ENCODE results near the gene MISP3.
A peak's percentile ranks its signal among the peaks of the same experiment; 100 is the strongest.

The MISP3 gene

GRCh38 chr19:14102756-14103155 is 30.2 kb downstream of the MISP3 start:
- DNase-seq (ENCODE audit: low read depth): no peak

- DNase-seq (ENCODE audit: low read depth): no peak
Measured at GRCh38 chr19:14103310-14103709, 30.7 kb downstream of the MISP3 start.

GRCh38 chr19:14105680-14106079 is 33.1 kb downstream of the MISP3 start:
- DNase-seq (ENCODE audit: low read depth): no peak

GRCh38 chr19:14106840-14107239 is 34.3 kb downstream of the MISP3 start:
- DNase-seq (ENCODE audit: low read depth): no peak

- no peak for DNase-seq (ENCODE audit: low read depth)
Measured at GRCh38 chr19:14107581-14108461, 35.2 kb downstream of the MISP3 start.

- DNase-seq (ENCODE audit: low read depth): no peak
Measured at GRCh38 chr19:14110650-14111049, 38.1 kb downstream of the MISP3 start.

GRCh38 chr19:14111486-14111885 is 38.9 kb downstream of the MISP3 start:
- DNase-seq (ENCODE audit: low read depth): no peak

GRCh38 chr19:14112051-14112808 is 39.6 kb downstream of the MISP3 start:
- DNase-seq (ENCODE audit: low read depth): no peak

GRCh38 chr19:14112809-14113385 is 40.3 kb downstream of the MISP3 start:
- DNase-seq (ENCODE audit: low read depth): no peak

- DNase-seq (ENCODE audit: low read depth): no peak
Measured at GRCh38 chr19:14113762-14114414, 41.3 kb downstream of the MISP3 start.

GRCh38 chr19:14114439-14114838 is 41.9 kb downstream of the MISP3 start:
- no peak for DNase-seq (ENCODE audit: low read depth)

GRCh38 chr19:14114854-14115253 is 42.3 kb downstream of the MISP3 start:
- peak; percentile 13 for DNase-seq (ENCODE audit: low read depth)

GRCh38 chr19:14115756-14116155 is 43.2 kb downstream of the MISP3 start:
- no peak for DNase-seq (ENCODE audit: low read depth)

- no peak for DNase-seq (ENCODE audit: low read depth)
Measured at GRCh38 chr19:14116525-14116917, 43.9 kb downstream of the MISP3 start.

GRCh38 chr19:14116918-14117578 is 44.5 kb downstream of the MISP3 start:
- DNase-seq (ENCODE audit: low read depth): no peak

GRCh38 chr19:14117668-14118164 is 45.1 kb downstream of the MISP3 start, which contains the start of gene PRKACA:
TSS of gene PRKACA (minus strand) at chr19:14117762. CDS start at chr19:14117547, 215 bp downstream.
- DNase-seq (ENCODE audit: low read depth): peak; percentile 93

- peak; percentile 4 for DNase-seq (ENCODE audit: low read depth)
Measured at GRCh38 chr19:14118165-14119051, 45.8 kb downstream of the MISP3 start.

- DNase-seq (ENCODE audit: low read depth): no peak
Measured at GRCh38 chr19:14119146-14119545, 46.6 kb downstream of the MISP3 start.

- DNase-seq (ENCODE audit: low read depth): no peak
Measured at GRCh38 chr19:14119644-14120496, 47.3 kb downstream of the MISP3 start.

GRCh38 chr19:14120497-14120780 is 47.9 kb downstream of the MISP3 start:
- DNase-seq (ENCODE audit: low read depth): no peak

Data from stimulated activated CD8-positive, alpha-beta memory T cell treated with anti-CD3 and anti-CD28 coated beads, Interleukin-15, amount 100 ng/mL, for 1 hour (primary cell).